Stimulated activated CD4-positive, alpha-beta T cell treated with anti-CD3 and anti-CD28 coated beads, Interleukin-1b, Interleukin-23, amount 100 ng/mL, for 48 hours (primary cell): ENCODE data around the gene EYS.

Experiments used
- DNase-seq: peaks from one replicate; pipeline ENCODE4 v3.0.0-alpha.2; 2020

The EYS gene

GRCh38 chr6:64803470-64804166, 903.4 kb downstream of the EYS start:
- no peak for DNase-seq

GRCh38 chr6:64792534-64792933, 914.5 kb downstream of the EYS start:
- no peak for DNase-seq

GRCh38 chr6:64789476-64789875, 917.5 kb downstream of the EYS start:
- no peak for DNase-seq

- DNase-seq, result no peak
Observed at GRCh38 chr6:64786736-64787135, 920.3 kb downstream of the EYS start.

- no peak for DNase-seq
Observed at GRCh38 chr6:64782877-64783276, 924.1 kb downstream of the EYS start.

GRCh38 chr6:64777941-64778785, 928.9 kb downstream of the EYS start:
- no peak for DNase-seq

GRCh38 chr6:64776359-64776758, 930.7 kb downstream of the EYS start:
- DNase-seq, result no peak

GRCh38 chr6:64774881-64775280, 932.1 kb downstream of the EYS start:
- DNase-seq, result no peak

GRCh38 chr6:64750910-64751309, 956.1 kb downstream of the EYS start:
- no peak for DNase-seq

- DNase-seq, result no peak
Observed at GRCh38 chr6:64737418-64737817, 969.6 kb downstream of the EYS start.

- no peak for DNase-seq
Observed at GRCh38 chr6:64736421-64736950, 970.5 kb downstream of the EYS start.

GRCh38 chr6:64733433-64733832, 973.6 kb downstream of the EYS start:
- DNase-seq, result no peak

- no peak for DNase-seq
Observed at GRCh38 chr6:64732888-64733287, 974.1 kb downstream of the EYS start.

- DNase-seq, result no peak
Observed at GRCh38 chr6:64729522-64729921, 977.5 kb downstream of the EYS start.

GRCh38 chr6:64727075-64727474, 980.0 kb downstream of the EYS start:
- no peak for DNase-seq

- no peak for DNase-seq
Observed at GRCh38 chr6:64724091-64724490, 982.9 kb downstream of the EYS start.

- no peak for DNase-seq
Observed at GRCh38 chr6:64723327-64724058, 983.5 kb downstream of the EYS start.

GRCh38 chr6:64721865-64722264, 985.2 kb downstream of the EYS start:
- DNase-seq, result no peak

GRCh38 chr6:64717281-64717680, 989.7 kb downstream of the EYS start:
- DNase-seq, result no peak

- no peak for DNase-seq
Observed at GRCh38 chr6:64715624-64716023, 991.4 kb downstream of the EYS start.

- no peak for DNase-seq
Observed at GRCh38 chr6:64714073-64714472, 993.0 kb downstream of the EYS start.

- DNase-seq, result no peak
Observed at GRCh38 chr6:64713175-64713574, 993.9 kb downstream of the EYS start.

GRCh38 chr6:64712606-64713005, 994.4 kb downstream of the EYS start:
- DNase-seq, result no peak
